T-cell (primary cell): ENCODE measurements around the gene INSC. TPM values are rescaled to one million over a fixed set of nuclear protein-coding genes. Genes with fewer than 3 reads are reported as not detected.

Experiments used
- ATAC-seq, 4 experiments: fragments of 200-7000 bp in 3 of 4; fragments of 150-1000 bp in 1 of 4; cut with Tn5 transposase; replicated peaks in 1 of 4; 1 replicate in 3 of 4; 2 replicates in 1 of 4; pipeline ENCODE4 v1.10.0; 2021; ENCODE audit warnings: moderate library complexity in 3 of 4, mild to moderate bottlenecking in 2 of 4, moderate number of reproducible peaks in 1 of 4
- CTCF ChIA-PET, 2 donors: fragments of 300-600 bp; sonication (Branson Sonifier 250); formaldehyde crosslinking; loops; one replicate each; lab custom pipeline; 2022; ENCODE audit warnings: antibody characterized with exemption in 2 of 2; lab: Charles Lee
- POLR2A ChIA-PET, 2 donors: fragments of 300-600 bp; sonication (Branson Sonifier 250); formaldehyde crosslinking; loops; one replicate each; lab custom pipeline; 2022; ENCODE audit warnings: antibody characterized with exemption in 2 of 2; lab: Charles Lee
- DNase-seq, 35 experiments: peaks; one replicate each; pipeline versions ENCODE4 v3.0.0 to v3.0.0-alpha.2; 2013 to 2023
- H3K27ac ChIP-seq: one replicate; pipeline ENCODE4 v1.5.1; 2013; ENCODE audit warnings: low read length
- H3K27me3 ChIP-seq, 2 experiments: replicated peaks in 1 of 2; 1 replicate in 1 of 2; 2 replicates in 1 of 2; pipeline versions ENCODE4 v1.6.1 to v1.7.0; 2013; ENCODE audit warnings: low read length in 1 of 2, mixed read lengths in 1 of 2; ENCODE audit not compliant: control insufficient read depth in 2 of 2, insufficient read depth in 2 of 2; ENCODE audit errors: extremely low read depth in 1 of 2
- H3K36me3 ChIP-seq, 2 donors: 1 replicate in 1 of 2; 2 replicates in 1 of 2; pipeline versions ENCODE4 v1.6.1 to v1.7.0; 2013; ENCODE audit warnings: low read length in 1 of 2; ENCODE audit not compliant: control insufficient read depth in 2 of 2, insufficient read depth in 1 of 2; ENCODE audit errors: extremely low read depth in 1 of 2
- H3K4me1 ChIP-seq, 2 experiments: 1 replicate in 1 of 2; 2 replicates in 1 of 2; pipeline versions ENCODE4 v1.6.1 to v1.7.0; 2013; ENCODE audit warnings: low read length in 2 of 2, mixed read lengths in 1 of 2; ENCODE audit not compliant: insufficient read depth in 2 of 2, control insufficient read depth in 1 of 2; ENCODE audit errors: extremely low read depth in 1 of 2
- H3K4me3 ChIP-seq, 2 donors: 1 replicate in 1 of 2; 2 replicates in 1 of 2; pipeline versions ENCODE4 v1.5.1 to v1.7.0; 2013; ENCODE audit warnings: mild to moderate bottlenecking in 2 of 2, low read length in 1 of 2, moderate library complexity in 1 of 2; ENCODE audit not compliant: control insufficient read depth in 1 of 2; ENCODE audit errors: extremely low read depth in 1 of 2
- H3K9me3 ChIP-seq: 2 replicates; pipeline ENCODE4 v1.7.0; 2013
- H3K27ac Mint-ChIP-seq, 2 donors: one replicate each; pipeline ENCODE4 v1.8.0; 2020 to 2021; ENCODE audit warnings: mild to moderate bottlenecking in 2 of 2, mixed read lengths in 2 of 2
- H3K27me3 Mint-ChIP-seq, 2 donors: one replicate each; pipeline ENCODE4 v1.8.0; 2021 to 2022; ENCODE audit warnings: mixed read lengths in 2 of 2
- H3K36me3 Mint-ChIP-seq: one replicate; pipeline ENCODE4 v1.8.0; 2021; ENCODE audit warnings: mixed read lengths
- H3K4me1 Mint-ChIP-seq, 3 donors: one replicate each; pipeline ENCODE4 v1.8.0; 2020 to 2022; ENCODE audit warnings: mixed read lengths in 3 of 3, mild to moderate bottlenecking in 1 of 3
- H3K4me3 Mint-ChIP-seq, 3 donors: one replicate each; pipeline ENCODE4 v1.8.0; 2020 to 2022; ENCODE audit warnings: mild to moderate bottlenecking in 3 of 3, mixed read lengths in 3 of 3, moderate library complexity in 3 of 3
- H3K9me3 Mint-ChIP-seq, 3 donors: one replicate each; pipeline ENCODE4 v1.8.0; 2020 to 2022; ENCODE audit warnings: mixed read lengths in 3 of 3
- WGBS: methylation state at CpG from one replicate; pipeline ENCODE4 v1.1.5; 2013; ENCODE audit warnings: missing lambda C conversion rate; ENCODE audit not compliant: insufficient coverage; 5-methylcytosine and 5-hydroxymethylcytosine counted together
- total RNA-seq, 35 experiments: library from RNA in 6 of 35; stranded (reverse) in 6 of 35; fragments of 120-200 nt in 1 of 35; gene quantifications; one replicate each; pipeline versions ENCODE4 v1.2.1 to v1.2.4 and lab custom pipeline; 2013 to 2026

INSC gene
- total RNA-seq, 5 donors from 2014 or later (not counting 1 experiment from before 2014, with no cell fraction given) = 0.44 to 0.53 TPM; not detected in 3

GRCh38 chr11:15224466-15224865 lies 109.7 kb downstream of the INSC start:
- Histone ChIP-seq H3K4me1 (no peaks in the 10 kb centered on the region), H3K27ac (no peak overlapping the region), H3K27me3 (peaks cover 0 to 2% of the 10 kb centered on the region in 2 experiments), H3K36me3 (no peaks in the 10 kb centered on the region), H3K9me3 (no peaks in the 10 kb centered on the region), H3K4me3 (no peak overlapping the region)
- ChIA-PET POLR2A (no interaction called here), CTCF (interaction anchor here in 1 of 2 donors (0.8 kb wide), 1 partner anchor 8 kb away, joined by 3 read pairs; no protein-coding TSS in a partner anchor)
- Mint-ChIP-seq H3K27me3 (peaks cover 3% of the 10 kb centered on the region in 2 donors), H3K4me3 (no peak overlapping the region), H3K36me3 (no peaks in the 10 kb centered on the region), H3K9me3 (no peaks in the 10 kb centered on the region), H3K27ac (no peak overlapping the region), H3K4me1 (no peaks in the 10 kb centered on the region)
- ATAC-seq (no peak), DNase-seq (no peak)
- WGBS = 57% methylated on average over 3 of the region's 3 CpGs

DNA sequence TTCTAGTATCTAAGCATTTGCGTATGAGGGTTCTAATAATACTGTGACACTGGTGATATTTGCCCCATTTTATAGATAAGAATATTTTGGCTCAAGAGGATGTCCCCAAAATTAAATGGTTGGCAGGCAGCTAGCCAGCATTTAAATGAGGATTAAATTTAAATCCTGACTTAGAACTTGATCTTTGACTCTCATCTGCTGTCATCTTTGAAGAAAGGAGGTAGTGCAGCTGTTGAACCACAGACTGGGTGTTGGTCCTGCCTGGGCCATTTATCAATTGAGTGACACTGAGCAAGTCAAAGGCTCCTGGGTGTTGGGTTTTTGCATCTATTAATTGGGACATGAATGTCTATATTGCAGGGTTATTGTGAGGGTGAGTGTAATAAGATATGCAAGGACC lies 112.3 kb downstream of the INSC start:
- H3K27ac ChIP-seq = no peak overlapping the region
- H3K36me3 ChIP-seq = no peaks in the 10 kb centered on the region
- no peaks in the 10 kb centered on the region for H3K4me1 ChIP-seq
- peaks cover 3% of the 10 kb centered on the region in 2 donors for H3K27me3 Mint-ChIP-seq
- no peaks in the 10 kb centered on the region for H3K4me1 Mint-ChIP-seq
- DNase-seq (no peak), ATAC-seq (no peak)
- no peaks in the 10 kb centered on the region for H3K36me3 Mint-ChIP-seq
- CTCF ChIA-PET = no interaction called here
- H3K27ac Mint-ChIP-seq = no peak overlapping the region
- H3K4me3 Mint-ChIP-seq = no peak overlapping the region
- H3K9me3 Mint-ChIP-seq = no peaks in the 10 kb centered on the region
- H3K9me3 ChIP-seq = no peaks in the 10 kb centered on the region
- no peak overlapping the region for H3K4me3 ChIP-seq
- POLR2A ChIA-PET = interaction anchor here (0.5 kb wide), 2 partner anchors 715 to 1957 kb away, joined by 3 to 8 read pairs; no protein-coding TSS in a partner anchor
- H3K27me3 ChIP-seq = peaks cover 0 to 5% of the 10 kb centered on the region in 2 experiments
- no CpG with 5 or more reads among the region's 1 CpG for WGBS

DNA sequence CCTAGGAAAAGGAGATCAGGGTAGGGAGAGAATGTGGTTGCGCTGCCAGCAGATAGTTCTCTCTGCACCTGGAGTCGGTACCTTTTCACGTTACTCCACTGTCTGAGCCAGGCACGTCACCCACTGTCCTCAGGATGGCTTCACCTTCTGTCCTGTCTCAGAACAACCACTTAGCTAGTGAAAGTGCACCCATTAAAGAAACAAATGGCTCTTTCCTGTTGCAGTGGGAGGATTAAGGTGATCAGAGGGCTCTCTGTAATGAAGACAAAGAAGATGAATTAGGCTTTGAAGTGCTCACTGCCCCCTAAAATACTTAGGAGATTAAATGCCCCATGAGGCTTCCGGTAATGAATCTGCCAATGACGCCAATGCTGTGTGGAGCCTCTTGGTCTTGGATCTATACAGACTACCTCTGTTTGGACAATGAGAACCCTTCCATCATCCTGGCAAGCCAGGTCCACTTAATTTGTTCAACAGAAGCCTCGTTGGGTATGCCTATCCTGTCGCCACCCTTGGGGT lies 113.7 kb downstream of the INSC start:
- H3K36me3 ChIP-seq = no peaks in the 10 kb centered on the region
- Mint-ChIP-seq H3K27me3 (peaks cover 3% of the 10 kb centered on the region in 2 donors), H3K9me3 (no peaks in the 10 kb centered on the region), H3K27ac (no peak overlapping the region), H3K4me3 (no peak overlapping the region), H3K4me1 (no peaks in the 10 kb centered on the region), H3K36me3 (no peaks in the 10 kb centered on the region)
- no CpG with 5 or more reads among the region's 8 CpGs for WGBS
- ChIA-PET POLR2A (no interaction called here), CTCF (no interaction called here)
- ATAC-seq = no peak
- no peak overlapping the region for H3K4me3 ChIP-seq
- H3K27ac ChIP-seq = no peak overlapping the region
- H3K27me3 ChIP-seq = peaks cover 0 to 5% of the 10 kb centered on the region in 2 experiments
- H3K4me1 ChIP-seq = no peaks in the 10 kb centered on the region
- H3K9me3 ChIP-seq = no peaks in the 10 kb centered on the region
- DNase-seq = no peak

DNA sequence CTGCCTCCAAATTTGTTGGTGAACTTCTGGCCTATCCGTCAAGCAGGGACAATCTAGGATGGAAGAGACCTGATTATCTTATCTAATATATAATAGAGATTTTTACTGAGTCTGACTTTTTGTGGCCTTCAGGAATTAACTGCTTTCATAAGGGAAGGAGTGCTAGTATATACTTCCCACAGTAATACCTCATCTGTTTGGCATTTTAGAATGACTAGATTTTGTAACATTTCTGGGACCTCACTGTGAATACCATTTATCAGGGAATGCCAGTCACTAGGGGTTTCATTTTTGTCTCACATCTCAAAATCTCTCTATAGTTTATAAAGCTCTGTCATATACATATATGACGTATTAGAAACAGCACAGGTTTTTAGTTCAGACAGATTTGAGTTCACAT lies 114.3 kb downstream of the INSC start:
- Histone ChIP-seq H3K27me3 (peaks cover 0 to 5% of the 10 kb centered on the region in 2 experiments), H3K4me3 (no peak overlapping the region), H3K27ac (no peak overlapping the region), H3K36me3 (no peaks in the 10 kb centered on the region), H3K4me1 (no peaks in the 10 kb centered on the region), H3K9me3 (no peaks in the 10 kb centered on the region)
- WGBS = no CpG with 5 or more reads among the region's 2 CpGs
- DNase-seq (no peak), ATAC-seq (no peak)
- Mint-ChIP-seq H3K4me3 (no peak overlapping the region), H3K27ac (no peak overlapping the region), H3K27me3 (peaks cover 3 to 8% of the 10 kb centered on the region in 2 donors), H3K36me3 (no peaks in the 10 kb centered on the region), H3K9me3 (no peaks in the 10 kb centered on the region), H3K4me1 (no peaks in the 10 kb centered on the region)
- ChIA-PET CTCF (no interaction called here), POLR2A (no interaction called here)

- Histone ChIP-seq H3K4me1 (no peaks in the 10 kb centered on the region), H3K27me3 (peaks cover 0 to 3% of the 10 kb centered on the region in 2 experiments), H3K36me3 (no peaks in the 10 kb centered on the region), H3K4me3 (no peak overlapping the region), H3K27ac (no peak overlapping the region), H3K9me3 (no peaks in the 10 kb centered on the region)
- DNase-seq (no peak), ATAC-seq (no peak)
- CTCF ChIA-PET = no interaction called here
- 40% methylated on average over 1 of the region's 4 CpGs for WGBS
- no peaks in the 10 kb centered on the region for H3K4me1 Mint-ChIP-seq
- H3K4me3 Mint-ChIP-seq = no peak overlapping the region
- H3K27me3 Mint-ChIP-seq = peaks cover 3 to 12% of the 10 kb centered on the region in 2 donors
- no peak overlapping the region for H3K27ac Mint-ChIP-seq
- no peaks in the 10 kb centered on the region for H3K36me3 Mint-ChIP-seq
- POLR2A ChIA-PET = no interaction called here
- H3K9me3 Mint-ChIP-seq = peaks cover 0 to 3% (median 0%) of the 10 kb centered on the region in 3 donors
These were observed 117.8 kb downstream of the INSC start for GRCh38 chr11:15232496-15232895.

GRCh38 chr11:15233371-15234165 lies 118.8 kb downstream of the INSC start:
- ChIA-PET POLR2A (no interaction called here), CTCF (no interaction called here)
- H3K4me1 ChIP-seq = no peaks in the 10 kb centered on the region
- H3K9me3 ChIP-seq = no peaks in the 10 kb centered on the region
- H3K4me3 ChIP-seq = no peak overlapping the region
- no peaks in the 10 kb centered on the region for H3K36me3 ChIP-seq
- DNase-seq = no peak
- Mint-ChIP-seq H3K27me3 (peaks cover 3 to 12% of the 10 kb centered on the region in 2 donors), H3K27ac (no peak overlapping the region), H3K4me3 (no peak overlapping the region), H3K9me3 (peaks cover 3 to 8% (median 5%) of the 10 kb centered on the region in 3 donors), H3K36me3 (no peaks in the 10 kb centered on the region), H3K4me1 (no peaks in the 10 kb centered on the region)
- 46% methylated on average over 7 of the region's 8 CpGs for WGBS
- no peak overlapping the region for H3K27ac ChIP-seq
- H3K27me3 ChIP-seq = peaks cover 0 to 3% of the 10 kb centered on the region in 2 experiments
- no peak for ATAC-seq
